MM.1S (cell line): ENCODE measurements around the gene AFG1L.

ENCODE experiments used
- CTCF ChIP-seq: fragments of 300-600 bp; sonication (generic); IDR thresholded peaks from 2 replicates; pipeline ENCODE4 v1.5.1; 2016; ENCODE audit warnings: antibody characterized with exemption, low read length, mixed read lengths
- EZH2 ChIP-seq: fragments of 300-600 bp; sonication (generic); optimal IDR thresholded peaks from 2 replicates; pipeline ENCODE3; 2017; ENCODE audit warnings: low read depth, mild to moderate bottlenecking, antibody characterized with exemption, low read length, mixed read lengths

DNA sequence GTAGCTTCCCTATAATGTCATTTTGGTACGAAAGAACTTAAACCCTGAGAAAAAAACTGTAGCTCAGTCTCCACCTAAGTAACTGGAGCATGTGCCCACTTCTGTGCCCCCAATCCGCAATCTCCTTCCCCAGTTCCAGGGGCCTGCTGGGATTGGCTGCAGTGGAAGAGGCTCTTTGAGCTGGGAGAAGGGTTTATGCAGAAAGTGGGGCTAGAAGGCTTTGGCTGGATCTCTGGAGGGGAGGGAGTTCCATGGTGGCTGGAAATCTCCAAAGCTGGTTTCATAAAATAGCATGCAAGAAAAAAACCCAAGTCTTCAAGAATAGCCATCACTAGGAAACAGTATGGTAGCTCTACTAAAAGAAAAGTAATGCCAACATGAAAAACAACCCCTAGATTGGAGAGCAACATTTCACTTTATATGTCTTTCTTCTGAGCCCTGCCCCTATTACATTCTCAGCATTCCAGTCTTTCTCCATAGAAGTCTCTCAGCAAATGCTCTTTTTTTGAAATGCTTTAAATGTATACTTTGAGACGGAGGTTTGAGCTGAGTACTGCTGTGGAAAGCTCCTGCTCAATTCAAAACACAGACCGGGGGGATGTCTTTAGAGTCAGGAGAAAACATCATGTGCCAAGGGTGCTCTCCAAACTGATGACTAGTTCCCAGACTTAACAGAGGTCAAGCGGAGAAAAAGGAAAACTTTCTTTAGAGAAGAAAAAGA is 229.8 kb downstream of the AFG1L start:
- TF ChIP-seq EZH2 (no peak), CTCF (no peak)
